Right atrium auricular region (tissue), 2 donors: ENCODE measurements around the gene FNBP1L. TPM values are rescaled to one million over a fixed set of nuclear protein-coding genes. Genes with fewer than 3 reads are reported as not detected.

Experiments used
- DNase-seq: peaks from one replicate; pipeline ENCODE4 v3.0.0-alpha.2; 2019; ENCODE audit warnings: low spot score
- H3K27ac ChIP-seq, 2 donors: fragments of 200-600 bp; sonication (generic); 1 replicate in 1 of 2; 2 replicates in 1 of 2; pipeline ENCODE4 v1.5.1; 2016 to 2019
- H3K27me3 ChIP-seq, 2 donors: fragments of 200-600 bp; sonication (generic); one replicate each; pipeline versions ENCODE4 v1.5.1 to v1.6.0; 2017 to 2019
- H3K36me3 ChIP-seq: fragments of 200-600 bp; sonication (generic); one replicate; pipeline ENCODE4 v1.5.1; 2016
- H3K4me1 ChIP-seq, 2 donors: fragments of 200-600 bp; sonication (generic); one replicate each; pipeline versions ENCODE4 v1.5.1 to v1.6.0; 2017 to 2019
- H3K4me3 ChIP-seq, 2 donors: fragments of 200-600 bp; sonication (generic); 1 replicate in 1 of 2; 2 replicates in 1 of 2; pipeline ENCODE4 v1.5.1; 2017 to 2019; ENCODE audit warnings: mild to moderate bottlenecking in 1 of 2, moderate library complexity in 1 of 2
- H3K9me3 ChIP-seq, 2 donors: fragments of 200-600 bp; sonication (generic); one replicate each; pipeline ENCODE4 v1.5.1; 2019
- CTCF ChIP-seq, 2 donors: fragments of 200-600 bp; sonication (generic); IDR thresholded peaks; one replicate each; pipeline ENCODE4 v1.5.1; 2019; ENCODE audit warnings: antibody characterized with exemption in 2 of 2
- total RNA-seq, 2 donors: library from RNA; depleted of rRNA; stranded (reverse); fragments of >200 nt; gene quantifications; one replicate each; pipeline ENCODE4 v1.1.0, GENCODE V29; 2016

The FNBP1L gene
- total RNA-seq, 2 donors from 2014 or later, result 13.9 to 17.8 TPM

GRCh38 chr1:93518516-93518915 is 70.6 kb downstream of the FNBP1L start:
- no peak for TF ChIP-seq CTCF (IDR thresholded peaks at IDR 0.05)
- no peak overlapping the region for H3K27ac ChIP-seq
- H3K4me3 ChIP-seq, result no peak overlapping the region
- H3K27me3 ChIP-seq, result no peaks in the 10 kb centered on the region
- no peaks in the 10 kb centered on the region for H3K9me3 ChIP-seq
- no peaks in the 10 kb centered on the region for H3K4me1 ChIP-seq
- no peaks in the 10 kb centered on the region for H3K36me3 ChIP-seq
- DNase-seq, result no peak

- no peaks in the 10 kb centered on the region for H3K36me3 ChIP-seq
- H3K27me3 ChIP-seq, result no peaks in the 10 kb centered on the region
- H3K4me1 ChIP-seq, result no peaks in the 10 kb centered on the region
- no peak overlapping the region for H3K27ac ChIP-seq
- DNase-seq, result no peak
- TF ChIP-seq CTCF (IDR thresholded peaks at IDR 0.05), result no peak
- no peak overlapping the region for H3K4me3 ChIP-seq
- H3K9me3 ChIP-seq, result no peaks in the 10 kb centered on the region
Measured at GRCh38 chr1:93519199-93519829, 71.4 kb downstream of the FNBP1L start.

GRCh38 chr1:93521618-93522017 is 73.7 kb downstream of the FNBP1L start:
- TF ChIP-seq CTCF (IDR thresholded peaks at IDR 0.05), result no peak
- Histone ChIP-seq H3K4me1 (no peaks in the 10 kb centered on the region), H3K9me3 (no peaks in the 10 kb centered on the region), H3K4me3 (no peak overlapping the region), H3K27me3 (no peaks in the 10 kb centered on the region), H3K36me3 (no peaks in the 10 kb centered on the region), H3K27ac (no peak overlapping the region)
- no peak for DNase-seq

GRCh38 chr1:93522721-93523120 is 74.8 kb downstream of the FNBP1L start:
- H3K36me3 ChIP-seq, result no peaks in the 10 kb centered on the region
- no peak for DNase-seq
- TF ChIP-seq CTCF (IDR thresholded peaks at IDR 0.05), result no peak
- H3K4me3 ChIP-seq, result no peak overlapping the region
- H3K9me3 ChIP-seq, result no peaks in the 10 kb centered on the region
- H3K27ac ChIP-seq, result no peak overlapping the region
- H3K27me3 ChIP-seq, result no peaks in the 10 kb centered on the region
- H3K4me1 ChIP-seq, result no peaks in the 10 kb centered on the region

- no peak for TF ChIP-seq CTCF (IDR thresholded peaks at IDR 0.05)
- Histone ChIP-seq H3K36me3 (no peaks in the 10 kb centered on the region), H3K9me3 (no peaks in the 10 kb centered on the region), H3K27ac (no peak overlapping the region), H3K4me3 (no peak overlapping the region), H3K27me3 (no peaks in the 10 kb centered on the region), H3K4me1 (no peaks in the 10 kb centered on the region)
- DNase-seq, result no peak
Measured at GRCh38 chr1:93525431-93525830, 77.5 kb downstream of the FNBP1L start.

- Histone ChIP-seq H3K27ac (no peak overlapping the region), H3K36me3 (no peaks in the 10 kb centered on the region)
- DNase-seq, result no peak
Measured at GRCh38 chr1:93526431-93526830, 78.5 kb downstream of the FNBP1L start.

More at GRCh38 chr1:93526431-93526830, 78.5 kb downstream of the FNBP1L start:
- no peak overlapping the region for H3K4me3 ChIP-seq
- H3K27me3 ChIP-seq, result no peaks in the 10 kb centered on the region
- H3K4me1 ChIP-seq, result peaks cover 0 to 2% of the 10 kb centered on the region in 2 donors
- H3K9me3 ChIP-seq, result no peaks in the 10 kb centered on the region
- TF ChIP-seq CTCF (IDR thresholded peaks at IDR 0.05), result no peak
